CD14-positive monocyte (primary cell): ENCODE measurements around the gene MXI1. TPM values are rescaled to one million over a fixed set of nuclear protein-coding genes. Genes with fewer than 3 reads are reported as not detected.

Experiments used
- DNase-seq, 3 donors: peaks; one replicate each; pipeline ENCODE4 v3.0.0-alpha.2; 2011 to 2022
- H2AFZ ChIP-seq: 2 replicates; pipeline ENCODE4 v1.6.0; 2012; ENCODE audit warnings: mild to moderate bottlenecking, low read depth, low read length, inconsistent platforms; ENCODE audit not compliant: insufficient read depth, poor library complexity, severe bottlenecking
- H3K27ac ChIP-seq, 2 donors: 1 replicate in 1 of 2; 2 replicates in 1 of 2; pipeline ENCODE4 v1.5.1; 2012 to 2013; ENCODE audit warnings: low read length in 2 of 2, control low read depth in 1 of 2, inconsistent platforms in 1 of 2, low read depth in 1 of 2, mild to moderate bottlenecking in 1 of 2
- H3K27me3 ChIP-seq, 2 donors: one replicate each; pipeline versions ENCODE4 v1.6.0 to v1.6.1; 2011 to 2013; ENCODE audit warnings: low read length in 2 of 2; ENCODE audit not compliant: control insufficient read depth in 2 of 2, insufficient read depth in 2 of 2
- H3K36me3 ChIP-seq, 2 donors: replicated peaks in 1 of 2; 1 replicate in 1 of 2; 2 replicates in 1 of 2; pipeline versions ENCODE4 v1.5.1 to v1.6.1; 2012 to 2013; ENCODE audit warnings: low read length in 2 of 2, control low read depth in 1 of 2, inconsistent platforms in 1 of 2, mild to moderate bottlenecking in 1 of 2; ENCODE audit not compliant: insufficient read depth in 2 of 2, control insufficient read depth in 1 of 2
- H3K4me1 ChIP-seq, 2 donors: 1 replicate in 1 of 2; 2 replicates in 1 of 2; pipeline versions ENCODE4 v1.5.1 to v1.6.1; 2012 to 2013; ENCODE audit warnings: low read length in 2 of 2, control low read depth in 1 of 2, inconsistent platforms in 1 of 2, mild to moderate bottlenecking in 1 of 2, moderate library complexity in 1 of 2; ENCODE audit not compliant: insufficient read depth in 2 of 2, control insufficient read depth in 1 of 2
- H3K4me2 ChIP-seq: replicated peaks from 2 replicates; pipeline ENCODE3; 2012; ENCODE audit warnings: low read length, moderate library complexity, mild to moderate bottlenecking; ENCODE audit not compliant: poor library complexity, severe bottlenecking; ENCODE audit errors: extremely low read depth
- H3K4me3 ChIP-seq, 3 experiments: fragments of 200-600 bp in 1 of 3; sonication (generic) in 1 of 3; replicated peaks in 1 of 3; 1 replicate in 2 of 3; 2 replicates in 1 of 3; pipeline ENCODE4 v1.5.1; 2011 to 2013; ENCODE audit warnings: low read length in 3 of 3, mild to moderate bottlenecking in 3 of 3, control low read depth in 2 of 3, low read depth in 2 of 3, inconsistent platforms in 1 of 3, moderate library complexity in 1 of 3
- H3K79me2 ChIP-seq: 2 replicates; pipeline ENCODE4 v1.6.0; 2012; ENCODE audit warnings: mild to moderate bottlenecking, control low read depth, inconsistent platforms, low read length, moderate library complexity; ENCODE audit not compliant: insufficient read depth
- H3K9ac ChIP-seq: 2 replicates; pipeline ENCODE4 v1.6.0; 2017; ENCODE audit warnings: low read length, mild to moderate bottlenecking; ENCODE audit not compliant: insufficient read depth, poor library complexity, severe bottlenecking
- H3K9me3 ChIP-seq, 2 donors: replicated peaks in 1 of 2; 1 replicate in 1 of 2; 2 replicates in 1 of 2; pipeline versions ENCODE4 v1.5.1 to v1.6.1; 2012 to 2013; ENCODE audit warnings: low read length in 2 of 2, control low read depth in 1 of 2; ENCODE audit not compliant: control insufficient read depth in 1 of 2, insufficient read depth in 1 of 2
- H4K20me1 ChIP-seq: 2 replicates; pipeline ENCODE4 v1.6.0; 2012; ENCODE audit warnings: mild to moderate bottlenecking, low read length, control low read depth, moderate library complexity; ENCODE audit not compliant: insufficient read depth
- H3K27ac Mint-ChIP-seq, 7 donors: one replicate each; pipeline ENCODE4 v1.8.0; 2020; ENCODE audit warnings: mild to moderate bottlenecking in 7 of 7, mixed read lengths in 7 of 7, moderate library complexity in 6 of 7, inconsistent platforms in 2 of 7
- H3K27me3 Mint-ChIP-seq, 3 donors: one replicate each; pipeline ENCODE4 v1.8.0; 2021 to 2022; ENCODE audit warnings: low read depth in 3 of 3, mild to moderate bottlenecking in 3 of 3, mixed read lengths in 3 of 3, moderate library complexity in 3 of 3, inconsistent platforms in 1 of 3
- H3K36me3 Mint-ChIP-seq, 2 donors: one replicate each; pipeline ENCODE4 v1.8.0; 2020; ENCODE audit warnings: mixed read lengths in 2 of 2, inconsistent platforms in 1 of 2, mild to moderate bottlenecking in 1 of 2
- H3K4me1 Mint-ChIP-seq: one replicate; pipeline ENCODE4 v1.8.0; 2020; ENCODE audit warnings: mild to moderate bottlenecking, mixed read lengths
- H3K4me3 Mint-ChIP-seq, 2 donors: one replicate each; pipeline ENCODE4 v1.8.0; 2020; ENCODE audit warnings: mild to moderate bottlenecking in 2 of 2, mixed read lengths in 2 of 2, moderate library complexity in 1 of 2
- H3K9me3 Mint-ChIP-seq, 7 donors: one replicate each; pipeline ENCODE4 v1.8.0; 2020 to 2022; ENCODE audit warnings: mixed read lengths in 7 of 7, mild to moderate bottlenecking in 6 of 7, moderate library complexity in 6 of 7, inconsistent platforms in 2 of 7
- CTCF ChIP-seq: fragments of 200-600 bp; IDR thresholded peaks from one replicate; pipeline ENCODE4 v1.8.0; 2022; ENCODE audit warnings: antibody characterized with exemption, mild to moderate bottlenecking
- WGBS: methylation state at CpG from one replicate; pipeline ENCODE4 v1.1.5; 2013; ENCODE audit warnings: missing lambda C conversion rate; ENCODE audit not compliant: insufficient coverage; 5-methylcytosine and 5-hydroxymethylcytosine counted together
- intact Hi-C, 2 donors: fragments of 100-400 bp; cut with micrococcal nuclease; formaldehyde crosslinking; loops; one replicate each; pipeline versions ENCODE4 v1.15.0 to v1.15.1; 2023
- polyA plus RNA-seq, 3 donors: library from polyadenylated mRNA; depleted of rRNA in 1 of 3; unstranded in 2 of 3; stranded (reverse) in 1 of 3; fragments of 300-500 nt in 2 of 3; fragments of >200 nt in 1 of 3; fragmentation: Illumina TruSeq in 2 of 3; gene quantifications; 1 replicate in 2 of 3; 2 replicates in 1 of 3; pipeline ENCODE4 v1.2.3, GENCODE V29; 2012 to 2021

The MXI1 gene
- polyA plus RNA-seq, 3 donors, result 13.1 to 25.7 (median 21.6) TPM

GRCh38 chr10:110190170-110190569, 17.2 kb upstream of the MXI1 start:
- Histone ChIP-seq H3K4me3 (no peak overlapping the region), H4K20me1 (no peaks in the 10 kb centered on the region), H3K9me3 (no peaks in the 10 kb centered on the region), H3K36me3 (no peaks in the 10 kb centered on the region), H3K9ac (no peak overlapping the region), H3K27me3 (peaks cover 0 to 8% of the 10 kb centered on the region in 2 donors), H3K4me2 (no peak overlapping the region), H2AFZ (no peak overlapping the region), H3K79me2 (no peaks in the 10 kb centered on the region), H3K27ac (no peak overlapping the region), H3K4me1 (peaks cover 0 to 13% of the 10 kb centered on the region in 2 donors)
- Mint-ChIP-seq H3K9me3 (peaks cover 0 to 8% (median 2%) of the 10 kb centered on the region in 7 donors), H3K27me3 (peaks cover 6 to 8% (median 8%) of the 10 kb centered on the region in 3 donors), H3K4me3 (no peak overlapping the region), H3K36me3 (peaks cover 0 to 2% of the 10 kb centered on the region in 2 donors), H3K27ac (peak overlapping the region in 1 of 7 donors; percentile 45), H3K4me1 (peaks cover 12% of the 10 kb centered on the region)
- no peak for TF ChIP-seq CTCF
- no peak for DNase-seq
- 100% methylated on average over 2 of the region's 3 CpGs for WGBS
- intact Hi-C loops, result no loop called here

DNA sequence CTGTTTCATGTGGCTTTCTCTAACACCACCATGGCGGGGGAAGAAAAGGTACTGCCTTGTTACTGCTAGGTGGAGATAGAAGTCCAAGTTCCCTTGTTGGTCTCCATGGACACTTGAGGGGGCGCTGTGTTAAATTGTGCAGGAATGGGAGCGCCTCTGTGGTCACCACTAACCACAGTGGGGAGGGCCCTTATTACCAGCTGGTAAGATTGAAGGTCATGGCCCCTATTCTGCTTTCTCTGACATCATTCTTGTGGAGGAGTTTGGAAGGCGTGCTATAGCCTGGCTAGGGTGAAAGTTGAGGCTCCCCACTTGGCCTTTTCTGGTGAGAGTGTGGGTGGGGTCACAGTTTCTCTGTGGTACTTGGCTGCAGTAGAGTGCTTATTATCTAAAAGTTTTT, 14.9 kb upstream of the MXI1 start:
- Histone ChIP-seq H3K9ac (no peak overlapping the region), H3K9me3 (no peaks in the 10 kb centered on the region), H2AFZ (no peak overlapping the region), H3K27ac (no peak overlapping the region), H3K4me2 (no peak overlapping the region), H3K4me1 (peaks cover 0 to 13% of the 10 kb centered on the region in 2 donors), H3K36me3 (no peaks in the 10 kb centered on the region), H3K4me3 (no peak overlapping the region), H3K27me3 (peaks cover 0 to 8% of the 10 kb centered on the region in 2 donors), H4K20me1 (no peaks in the 10 kb centered on the region), H3K79me2 (no peaks in the 10 kb centered on the region)
- no peak for TF ChIP-seq CTCF
- Mint-ChIP-seq H3K27ac (peak overlapping the region in 1 of 7 donors; percentile 59), H3K4me1 (peaks cover 12% of the 10 kb centered on the region), H3K36me3 (peaks cover 0 to 2% of the 10 kb centered on the region in 2 donors), H3K4me3 (no peak overlapping the region), H3K9me3 (peaks cover 0 to 8% (median 2%) of the 10 kb centered on the region in 7 donors), H3K27me3 (peaks cover 6 to 13% (median 8%) of the 10 kb centered on the region in 3 donors)
- WGBS, result 29% methylated on average over 1 of the region's 4 CpGs
- DNase-seq, result peak in 1 of 3 donors; percentile 26
- intact Hi-C loops, result no loop called here
